ENCODE results near the gene SEMA4A. TPM values are rescaled to one million over a fixed set of nuclear protein-coding genes. Genes with fewer than 3 reads are reported as not detected.

The SEMA4A gene
- total and polyA plus RNA-seq, 2 of the 8 experiments (the other 6 are each of a cell fraction or from before 2014, with no cell fraction given): 7.3 to 10.6 TPM

GRCh38 chr1:156212130-156212529, 58.7 kb downstream of the SEMA4A start:
- ChIA-PET CTCF (ENCODE audit: partially characterized antibody) (interaction anchor here (0.6 to 4.5 kb wide), 11 partner anchors 13 to 82 kb away, joined by 3 to 34 read pairs (median 5); partner anchors contain the start of gene SLC25A44), POLR2A (ENCODE audit: partially characterized antibody) (interaction anchor here (0.6 to 6.5 kb wide), 38 partner anchors 12 to 1101 kb away, joined by 3 to 77 read pairs (median 5); partner anchors contain the start of genes BGLAP, CCT3, LMNA and PAQR6)
- H2BK15ac ChIP-seq (ENCODE audit: low read length): peak overlapping the region; percentile 88; the same call in 1 of the 2 replicates
- peaks cover 3 to 32% (median 5%) of the 10 kb centered on the region in 4 experiments; a peak in 6 of 8 replicates for H3K36me3 ChIP-seq (ENCODE audit: control insufficient read depth in 2 of 4, insufficient read depth in 4 of 4, low read length in 3 of 4)
- 0 out of 2 replicates have a peak overlapping the region, but pooled peaks have one; percentile 57 for H3K18ac ChIP-seq (ENCODE audit: extremely low read depth, low read length)
- peak overlapping the region; percentile 95 for H4K5ac ChIP-seq (ENCODE audit: insufficient read length, low read depth, low read length)
- H4K91ac ChIP-seq (replicated peaks; ENCODE audit: insufficient read length, low read length): no peak overlapping the region
- peak overlapping the region in 3 of 4 experiments; percentile 60 to 100 (median 100); a peak in 4 of 7 replicates for H3K9ac ChIP-seq (replicated peaks in 1 of 4; ENCODE audit: extremely low read depth in 1 of 4, low read depth in 3 of 4, low read length in 3 of 4)
- WGBS, 2 experiments (ENCODE audit: extremely low coverage in 1 of 2, insufficient coverage in 1 of 2, insufficient read length in 1 of 2, insufficient replicate concordance in 2 of 2, low coverage in 1 of 2, low lambda C conversion rate in 2 of 2, missing lambda C conversion rate in 1 of 2): 90% methylated on average over 9 of the region's 9 CpGs; no CpG with 5 or more reads in 1 of the 2 experiments
- no peak overlapping the region for H3K56ac ChIP-seq (replicated peaks; ENCODE audit: insufficient read length, low read depth, low read length)
- peaks cover 0 to 5% (median 4%) of the 10 kb centered on the region in 4 experiments; a peak in 5 of 7 replicates for H3K4me1 ChIP-seq (replicated peaks in 1 of 4; ENCODE audit: control insufficient read depth in 3 of 4, insufficient read depth in 4 of 4, low read length in 3 of 4)
- FAIRE-seq (no peak), DNase-seq (ENCODE audit: low read depth in 1 of 2, low spot score in 2 of 2) (no peak)
- no peak overlapping the region for H2AFZ ChIP-seq (ENCODE audit: low read length)
- H4K8ac ChIP-seq (ENCODE audit: extremely low read depth, insufficient read depth, low read length): no peak overlapping the region
- no peak overlapping the region for H3K14ac ChIP-seq (ENCODE audit: insufficient read length)
- H4K20me1 ChIP-seq (replicated peaks in 1 of 2; ENCODE audit: control insufficient read depth in 1 of 2, insufficient read depth in 2 of 2, low read length in 2 of 2): no peaks in the 10 kb centered on the region
- no peaks in the 10 kb centered on the region; a peak in 1 of 4 replicates for H3K9me3 ChIP-seq (ENCODE audit: insufficient read depth in 2 of 2, low read depth in 1 of 2, low read length in 1 of 2)
- peaks cover 7 to 17% of the 10 kb centered on the region in 2 experiments for H3K79me2 ChIP-seq (ENCODE audit: control insufficient read depth in 1 of 2, insufficient read depth in 2 of 2, low read length in 2 of 2)
- peaks cover 2% of the 10 kb centered on the region; the same call in 1 of the 2 replicates for H3K79me1 ChIP-seq (ENCODE audit: low read depth, low read length)
- H2BK20ac ChIP-seq (ENCODE audit: low read length): 0 out of 2 replicates have a peak overlapping the region, but pooled peaks have one; percentile 48
- no peak overlapping the region for H2BK120ac ChIP-seq (replicated peaks; ENCODE audit: low read depth, low read length)
- 0 out of 2 replicates have a peak, but pooled peaks cover 6% of the 10 kb centered on the region for H3K23me2 ChIP-seq (ENCODE audit: low read depth, low read length)
- peak overlapping the region; percentile 63 to 78 for H3K4me2 ChIP-seq (ENCODE audit: insufficient read depth in 1 of 2, low read depth in 2 of 2, low read length in 2 of 2)
- peak overlapping the region; percentile 93; the same call in 1 of the 2 replicates for H2BK5ac ChIP-seq (ENCODE audit: low read depth, low read length)
- no peak overlapping the region for H3K23ac ChIP-seq (ENCODE audit: insufficient read length)
- H2AK5ac ChIP-seq (ENCODE audit: low read depth, low read length): no peak overlapping the region
- no peaks in the 10 kb centered on the region for H3K27me3 ChIP-seq (replicated peaks in 1 of 4; ENCODE audit: control insufficient read depth in 3 of 4, extremely low read depth in 1 of 4, insufficient read depth in 3 of 4, low read length in 3 of 4)
- peak overlapping the region; percentile 35; the same call in 1 of the 2 replicates for H2BK12ac ChIP-seq (ENCODE audit: low read depth, low read length)
- no peak overlapping the region for H3K4ac ChIP-seq (replicated peaks; ENCODE audit: insufficient read length, low read depth, low read length)
- peak overlapping the region; percentile 53 to 97 (median 92); a peak in 7 of 8 replicates for H3K4me3 ChIP-seq (ENCODE audit: extremely low read depth in 1 of 4, insufficient read depth in 2 of 4, low read depth in 3 of 4, low read length in 4 of 4)
- peak overlapping the region; percentile 61 for H3K27ac ChIP-seq (ENCODE audit: low read depth, low read length)
- TF ChIP-seq CHD2 (IDR thresholded peaks at IDR 0.05; ENCODE audit: low read length) (no peak), RFX5 (IDR thresholded peaks at IDR 0.05; ENCODE audit: borderline replicate concordance, low read depth, low read length) (no peak), BRCA1 (IDR thresholded peaks at IDR 0.05; ENCODE audit: low read depth, low read length) (no peak), TAF7 (optimal IDR thresholded peaks at IDR 0.05; ENCODE audit: borderline replicate concordance, low read depth, low read length) (no peak), SP1 (IDR thresholded peaks at IDR 0.05; ENCODE audit: low read depth, low read length) (no peak), ZNF274 (IDR thresholded peaks at IDR 0.05; ENCODE audit: borderline replicate concordance, extremely low read depth, low read length) (no peak), GTF2F1 (IDR thresholded peaks at IDR 0.05; ENCODE audit: borderline replicate concordance, low read depth, low read length) (no peak), MAFK (IDR thresholded peaks at IDR 0.05; ENCODE audit: low read depth, low read length) (no peak), SP2 (IDR thresholded peaks at IDR 0.05; ENCODE audit: low read length) (no peak)
